NCI-H526 (cell line): Measurements from ENCODE around the gene SH3TC1.
A peak's percentile ranks its signal among the peaks of the same experiment; 100 is the strongest.

Experiments used
- DNase-seq, 2 experiments: peaks; one replicate each; lab custom pipeline; 2025; lab: John Stamatoyannopoulos, UW

SH3TC1 gene

GRCh38 chr4:8242782-8243560 lies 43.9 kb downstream of the SH3TC1 start:
- no peak for DNase-seq

DNA sequence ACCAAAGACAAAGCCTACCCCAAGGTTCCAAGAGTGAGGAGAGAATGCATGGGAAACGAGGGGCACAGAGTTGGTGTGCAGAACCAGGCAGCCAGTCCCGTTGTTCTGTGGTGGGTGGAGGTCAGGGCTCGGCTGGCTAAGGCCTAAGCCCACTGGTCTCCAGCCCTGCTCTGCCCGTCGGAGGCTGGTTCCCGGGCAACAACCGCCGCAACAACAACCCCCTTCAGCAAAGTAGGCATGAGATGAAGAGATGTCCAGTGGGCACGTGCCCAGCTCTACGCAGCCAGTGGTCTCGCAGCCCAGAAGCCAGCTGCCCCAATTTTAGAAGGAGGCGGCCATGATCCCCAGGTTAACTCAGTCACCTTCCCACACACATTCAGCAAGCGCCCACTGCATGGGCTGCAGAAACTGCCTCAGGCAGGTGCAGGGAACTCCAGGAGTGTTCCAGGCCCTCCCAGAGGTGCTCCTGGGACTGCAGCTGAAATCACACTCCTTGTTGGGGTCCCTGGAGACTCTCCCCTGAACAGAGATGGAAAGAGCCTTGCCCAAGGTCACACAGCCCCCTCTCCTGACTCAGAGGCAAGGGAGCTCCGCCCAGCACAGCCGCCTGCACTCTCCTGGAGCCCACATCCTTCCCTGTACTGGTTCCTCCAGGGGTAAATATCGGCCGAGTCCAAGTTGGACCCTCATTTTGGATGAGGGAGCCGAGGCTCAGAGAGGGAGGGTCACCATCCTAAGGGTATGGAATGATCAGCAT lies 45.1 kb downstream of the SH3TC1 start:
- DNase-seq, result no peak

- DNase-seq, result no peak
Measured at GRCh38 chr4:8244931-8245460, 45.9 kb downstream of the SH3TC1 start.

DNA sequence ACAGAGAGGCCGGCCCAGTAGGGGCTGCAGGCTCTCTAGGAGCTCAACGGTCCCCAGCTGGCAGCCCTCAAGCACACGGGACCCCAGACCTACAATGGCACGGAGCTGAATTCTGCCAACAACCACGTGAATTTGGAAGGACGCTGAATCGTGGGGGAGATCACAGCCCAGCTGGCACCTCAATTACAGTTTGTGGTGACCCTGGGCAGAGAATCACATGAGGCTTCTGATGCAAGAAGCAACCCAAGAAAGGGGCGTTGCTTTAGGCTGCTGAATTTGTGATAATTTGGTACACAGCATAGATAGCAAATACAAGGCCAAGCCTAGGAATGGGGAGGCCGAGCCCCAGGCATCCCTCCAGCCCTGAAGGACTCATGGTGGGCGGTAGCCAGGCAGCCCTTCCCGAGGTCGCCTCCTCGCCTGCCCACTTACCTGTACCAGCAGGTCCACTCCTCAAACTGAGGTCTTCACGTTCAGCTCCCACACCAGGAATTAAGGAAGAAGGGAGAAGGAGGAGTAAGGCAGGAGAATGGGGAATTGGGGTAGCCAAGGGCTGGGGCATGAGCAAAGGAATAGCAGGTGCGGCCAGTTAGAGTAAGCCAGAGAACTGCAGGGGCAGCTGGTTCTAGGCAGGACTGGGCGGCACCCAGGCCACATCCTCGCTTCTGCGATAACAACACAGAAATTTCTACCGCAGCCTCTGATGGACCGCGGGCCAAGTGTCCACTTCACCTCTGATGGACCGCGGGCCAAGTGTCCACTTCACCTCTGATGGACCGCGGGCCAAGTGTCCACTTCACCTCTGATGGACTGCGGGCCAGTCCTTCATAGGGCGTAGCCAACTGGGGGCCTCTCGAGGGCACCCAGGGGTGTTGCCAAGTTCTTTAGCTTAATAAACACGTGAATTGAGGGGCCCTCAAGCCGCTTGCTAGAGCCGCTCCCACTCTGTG lies 47.1 kb downstream of the SH3TC1 start:
- no peak for DNase-seq

- DNase-seq, result no peak
Measured at GRCh38 chr4:8247047-8247930, 48.2 kb downstream of the SH3TC1 start.

DNA sequence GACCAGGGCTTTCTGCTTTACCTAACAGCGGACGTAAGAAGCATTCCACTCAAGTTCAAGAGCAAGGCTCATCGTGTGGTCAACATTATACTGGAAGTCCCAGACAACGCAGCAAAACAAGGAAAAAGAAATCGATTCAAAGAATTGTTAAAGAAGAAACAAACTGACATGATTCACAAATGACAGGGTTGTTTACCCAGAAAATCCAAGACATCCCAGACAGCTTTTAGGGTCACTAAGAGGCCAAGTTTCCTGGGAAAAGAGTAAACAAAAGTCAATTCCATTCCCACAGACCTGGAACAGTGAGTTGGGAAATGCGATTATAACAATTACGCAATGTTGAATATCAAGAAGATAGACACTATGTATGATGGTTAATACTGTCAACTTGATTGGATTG lies 49.0 kb downstream of the SH3TC1 start:
- DNase-seq, result no peak

- DNase-seq, result no peak
Measured at GRCh38 chr4:8250227-8250626, 51.1 kb downstream of the SH3TC1 start.

GRCh38 chr4:8250637-8251036 lies 51.5 kb downstream of the SH3TC1 start:
- no peak for DNase-seq

- DNase-seq, result no peak
Measured at GRCh38 chr4:8251110-8251883, 52.2 kb downstream of the SH3TC1 start.

DNA sequence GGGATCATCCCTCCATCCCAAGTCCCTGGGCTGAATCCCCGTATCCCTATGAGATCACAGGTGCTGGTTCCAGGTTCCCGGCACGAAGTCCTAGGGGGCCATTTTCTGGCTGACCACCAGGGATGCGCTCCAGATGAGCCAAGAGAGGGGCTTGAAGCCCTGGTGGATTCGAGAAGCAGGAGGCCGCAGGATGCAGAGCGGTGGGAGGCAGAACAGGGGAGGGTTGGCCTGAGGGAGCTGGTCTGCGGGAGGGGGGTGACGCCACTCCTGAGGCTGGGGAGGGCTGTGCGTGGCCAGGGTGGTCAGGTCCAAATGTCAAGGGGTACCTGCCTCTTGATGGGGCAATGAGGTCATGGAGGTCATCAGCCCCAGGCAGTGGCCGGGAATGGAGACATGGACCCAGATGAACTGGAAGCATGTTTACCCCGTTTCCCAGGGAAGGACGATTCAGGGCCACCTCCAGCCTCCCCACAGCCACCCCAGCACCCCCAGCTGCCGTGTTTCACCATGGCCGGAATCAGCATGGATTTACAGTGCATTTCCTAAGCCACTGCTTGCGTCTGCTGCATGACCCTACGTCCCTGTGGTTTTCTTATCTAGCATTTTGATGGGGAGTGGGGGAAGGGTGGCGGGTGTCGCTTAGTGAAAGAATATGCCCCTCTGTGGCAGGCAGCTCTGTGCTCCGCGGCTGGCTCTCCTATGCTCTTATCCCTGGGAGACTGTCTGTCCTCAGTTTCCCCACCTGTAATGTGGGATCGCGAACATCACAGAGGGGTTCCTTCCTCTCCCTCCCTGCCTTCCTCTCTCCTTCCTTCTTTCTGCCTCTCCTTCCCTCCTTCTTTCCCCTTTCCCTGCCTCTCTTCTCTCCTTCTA lies 53.4 kb downstream of the SH3TC1 start:
- no peak for DNase-seq

GRCh38 chr4:8254076-8254475 lies 55.0 kb downstream of the SH3TC1 start:
- no peak for DNase-seq

- DNase-seq, result no peak
Measured at GRCh38 chr4:8255698-8256441, 56.8 kb downstream of the SH3TC1 start.

DNA sequence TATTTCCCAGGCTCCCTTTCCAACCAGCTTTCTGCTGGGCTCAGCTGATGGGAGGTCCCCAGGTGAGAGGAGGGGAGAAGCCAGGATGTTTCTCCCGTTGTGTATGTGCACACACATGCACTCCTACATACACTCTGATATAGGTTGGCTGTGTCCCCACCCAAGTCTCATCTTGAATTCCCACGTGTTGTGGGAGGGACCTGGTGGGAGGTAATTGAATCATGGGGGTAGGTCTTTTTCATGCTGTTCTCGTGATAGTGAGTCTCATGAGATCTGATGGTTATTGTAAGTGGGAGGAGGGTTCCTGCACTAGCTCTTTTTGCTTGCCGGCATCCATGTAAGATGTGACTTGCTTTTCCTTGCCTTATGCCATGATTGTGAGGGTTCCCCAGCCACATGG lies 58.8 kb downstream of the SH3TC1 start:
- DNase-seq, result no peak

DNA sequence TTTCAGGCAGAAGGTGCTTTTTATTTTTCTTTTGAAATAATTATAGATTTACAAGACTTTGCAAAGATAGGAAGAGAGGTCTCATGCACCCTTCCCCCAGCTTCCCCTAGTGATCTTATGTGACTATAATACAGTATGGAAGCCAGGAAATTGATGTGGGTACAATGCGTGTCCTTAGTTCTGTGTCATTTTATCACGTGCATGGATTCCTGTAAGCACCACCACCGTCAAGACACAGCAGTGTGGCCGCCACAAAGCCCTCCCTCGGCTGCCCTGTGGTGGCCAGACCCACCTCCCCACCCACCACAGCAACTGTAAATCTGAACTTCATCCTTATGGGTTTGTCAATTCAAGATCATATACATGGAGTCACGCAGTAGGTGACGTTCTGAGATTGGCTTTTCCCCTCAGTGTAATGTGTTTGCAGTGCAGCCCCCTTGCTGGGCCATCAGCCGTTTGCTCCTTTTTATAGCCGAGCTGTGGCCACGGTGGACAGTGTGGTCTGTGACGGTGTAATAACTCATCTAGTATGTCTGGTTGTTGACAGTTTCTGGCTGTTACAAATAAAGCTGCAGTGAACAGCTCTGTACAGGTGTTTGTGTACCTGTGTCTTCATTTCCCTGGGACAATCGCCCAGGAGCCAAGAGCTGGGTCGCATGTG lies 59.6 kb downstream of the SH3TC1 start:
- DNase-seq, result no peak

DNA sequence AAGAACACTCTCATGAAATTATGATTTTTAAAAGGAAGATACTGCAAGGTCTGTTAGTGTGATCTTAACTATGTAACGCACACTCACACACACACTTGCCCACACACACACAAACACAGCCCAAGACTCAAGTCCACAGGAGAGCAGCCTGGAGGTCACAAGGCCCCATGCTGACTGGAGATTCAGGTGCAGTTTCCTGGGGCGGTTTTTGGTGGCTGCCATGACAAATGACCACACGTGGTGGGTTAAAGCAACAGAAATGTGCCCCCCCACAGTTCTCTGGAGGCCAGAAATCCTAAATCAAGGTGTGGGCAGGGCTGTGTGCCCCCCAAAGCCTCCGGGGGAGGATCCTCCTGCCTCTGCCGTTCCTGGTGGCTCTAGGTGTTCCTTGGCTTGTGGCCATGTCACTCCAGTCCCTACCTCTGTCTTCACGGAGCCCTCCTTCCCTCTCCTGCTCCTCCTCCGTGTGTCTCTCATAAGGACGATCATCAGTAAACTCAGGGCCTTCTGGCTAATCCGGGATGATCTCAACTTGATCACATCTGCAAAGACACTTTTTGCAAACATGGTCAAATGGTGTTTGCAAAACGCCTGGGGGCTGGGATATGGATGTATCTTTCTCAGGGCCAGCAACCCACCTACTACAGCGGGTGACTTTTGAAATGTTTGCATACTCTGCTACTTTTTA lies 60.8 kb downstream of the SH3TC1 start:
- no peak for DNase-seq

DNA sequence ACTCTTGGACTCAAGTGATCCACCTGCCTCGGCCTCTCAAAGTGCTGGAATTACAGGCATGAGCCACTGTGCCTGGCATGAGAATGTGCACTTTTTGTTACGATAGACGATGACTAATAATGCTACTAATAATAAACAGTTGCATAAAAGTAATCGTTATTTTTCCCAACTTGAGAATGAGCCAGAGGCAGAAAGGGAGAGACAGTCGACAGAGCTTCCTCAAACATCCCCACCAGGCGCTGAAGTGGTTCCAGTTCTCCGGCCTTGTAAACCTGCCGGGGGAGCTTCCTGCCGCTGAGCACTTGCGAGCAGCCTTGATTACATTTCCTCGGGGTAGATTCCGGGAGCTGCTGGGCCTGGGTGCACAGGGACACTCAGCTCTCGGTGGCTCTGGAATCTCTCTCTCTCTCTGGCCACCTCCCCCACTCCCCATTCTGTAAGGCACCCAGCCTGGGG lies 61.6 kb downstream of the SH3TC1 start:
- DNase-seq, result peak in 1 of 2 experiments; percentile 20

DNA sequence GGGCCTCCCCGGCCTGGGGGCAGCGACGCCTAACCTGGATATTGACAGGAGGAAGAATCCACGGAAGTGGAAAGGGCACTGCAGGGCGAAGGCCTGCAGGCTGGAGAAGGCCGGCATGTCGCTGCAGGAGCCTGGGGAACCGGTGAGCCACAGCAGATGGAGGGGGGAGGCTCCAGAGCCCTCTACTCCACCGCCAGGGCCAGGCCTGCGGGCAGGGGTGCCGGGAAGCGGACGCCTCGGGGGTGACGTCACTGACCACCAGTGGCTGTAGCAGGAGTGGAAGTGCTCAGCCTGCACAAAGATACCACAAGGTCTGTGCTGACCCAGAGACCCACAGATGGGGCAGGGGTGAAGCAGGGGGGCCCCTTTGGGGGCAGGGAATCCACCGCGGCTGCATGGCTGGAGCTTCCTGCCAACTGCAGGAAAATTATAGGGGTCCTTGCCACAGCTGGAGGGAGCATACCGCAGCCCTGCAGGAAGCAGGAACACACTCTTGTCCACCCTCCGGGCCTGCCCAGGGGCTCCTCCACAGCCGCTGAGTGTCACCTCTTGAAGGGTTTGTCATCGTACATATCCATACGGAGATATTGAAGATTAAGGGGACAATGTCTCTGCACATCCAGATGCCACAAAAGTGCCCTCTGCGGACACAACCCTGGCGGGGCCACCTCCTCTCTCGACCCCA lies 62.9 kb downstream of the SH3TC1 start:
- no peak for DNase-seq
